ENCODE measurements around the gene SUN2. TPM values are rescaled to one million over a fixed set of nuclear protein-coding genes. Genes with fewer than 3 reads are reported as not detected.

The SUN2 gene
- total and polyA plus RNA-seq, 2 of the 8 experiments (the other 6 are each of a cell fraction or from before 2014, with no cell fraction given) = 5.1 to 10.5 TPM

- Histone ChIP-seq H3K9me3 (ENCODE audit: insufficient read depth in 2 of 2, low read depth in 1 of 2, low read length in 1 of 2) (no peaks in the 10 kb centered on the region), H4K20me1 (replicated peaks in 1 of 2; ENCODE audit: control insufficient read depth in 1 of 2, insufficient read depth in 2 of 2, low read length in 2 of 2) (peaks cover 6 to 11% of the 10 kb centered on the region in 2 experiments), H3K79me1 (ENCODE audit: low read depth, low read length) (no peaks in the 10 kb centered on the region), H3K4me3 (ENCODE audit: extremely low read depth in 1 of 4, insufficient read depth in 2 of 4, low read depth in 3 of 4, low read length in 4 of 4) (no peak overlapping the region), H3K9ac (replicated peaks in 1 of 4; ENCODE audit: extremely low read depth in 1 of 4, low read depth in 3 of 4, low read length in 3 of 4) (no peak overlapping the region), H4K91ac (replicated peaks; ENCODE audit: insufficient read length, low read length) (no peak overlapping the region), H3K27ac (ENCODE audit: low read depth, low read length) (no peak overlapping the region), H2BK12ac (ENCODE audit: low read depth, low read length) (no peak overlapping the region), H4K8ac (ENCODE audit: extremely low read depth, insufficient read depth, low read length) (no peak overlapping the region), H2BK120ac (replicated peaks; ENCODE audit: low read depth, low read length) (no peak overlapping the region), H3K27me3 (replicated peaks in 1 of 4; ENCODE audit: control insufficient read depth in 3 of 4, extremely low read depth in 1 of 4, insufficient read depth in 3 of 4, low read length in 3 of 4) (no peaks in the 10 kb centered on the region), H3K23ac (ENCODE audit: insufficient read length) (no peak overlapping the region), H3K79me2 (ENCODE audit: control insufficient read depth in 1 of 2, insufficient read depth in 2 of 2, low read length in 2 of 2) (no peaks in the 10 kb centered on the region), H3K23me2 (ENCODE audit: low read depth, low read length) (no peaks in the 10 kb centered on the region), H3K14ac (ENCODE audit: insufficient read length) (no peak overlapping the region), H4K5ac (ENCODE audit: insufficient read length, low read depth, low read length) (no peak overlapping the region), H2BK20ac (ENCODE audit: low read length) (no peak overlapping the region), H2BK5ac (ENCODE audit: low read depth, low read length) (no peak overlapping the region), H2AK5ac (ENCODE audit: low read depth, low read length) (no peak overlapping the region), H3K56ac (replicated peaks; ENCODE audit: insufficient read length, low read depth, low read length) (no peak overlapping the region), H3K36me3 (ENCODE audit: control insufficient read depth in 2 of 4, insufficient read depth in 4 of 4, low read length in 3 of 4) (peaks cover 11 to 25% (median 14%) of the 10 kb centered on the region in 4 experiments; a peak in 7 of 8 replicates), H3K4me1 (replicated peaks in 1 of 4; ENCODE audit: control insufficient read depth in 3 of 4, insufficient read depth in 4 of 4, low read length in 3 of 4) (no peaks in the 10 kb centered on the region), H3K4ac (replicated peaks; ENCODE audit: insufficient read length, low read depth, low read length) (no peak overlapping the region), H3K4me2 (ENCODE audit: insufficient read depth in 1 of 2, low read depth in 2 of 2, low read length in 2 of 2) (no peak overlapping the region), H2AFZ (ENCODE audit: low read length) (no peak overlapping the region), H2BK15ac (ENCODE audit: low read length) (no peak overlapping the region), H3K18ac (ENCODE audit: extremely low read depth, low read length) (no peak overlapping the region)
- no peak for FAIRE-seq
- ChIA-PET POLR2A (ENCODE audit: partially characterized antibody) (interaction anchor here (1.0 to 13.2 kb wide), 4 partner anchors 11 to 32 kb away, joined by 3 to 112 read pairs (median 9); no protein-coding TSS in a partner anchor), CTCF (ENCODE audit: partially characterized antibody) (interaction anchor here (0.8 to 11.1 kb wide), 4 partner anchors 13 to 108 kb away, joined by 3 to 124 read pairs (median 106); partner anchors contain the start of gene NPTXR)
- no peak for DNase-seq (ENCODE audit: low read depth in 1 of 2, low spot score in 2 of 2)
- no peak for TF ChIP-seq NANOG (IDR thresholded peaks at IDR 0.05; ENCODE audit: insufficient read depth, low read depth, low read length, poor library complexity, severe bottlenecking)
- TF ChIP-seq KDM1A (IDR thresholded peaks at IDR 0.05; ENCODE audit: borderline replicate concordance, low read length) = no peak
- no peak for TF ChIP-seq POLR2AphosphoS5 (IDR thresholded peaks at IDR 0.05; ENCODE audit: low read depth, low read length)
- no peak for TF ChIP-seq RNF2 (IDR thresholded peaks at IDR 0.05; ENCODE audit: borderline replicate concordance, low read depth, low read length, missing control alignments, poor library complexity, severe bottlenecking)
- TF ChIP-seq TAF7 (optimal IDR thresholded peaks at IDR 0.05; ENCODE audit: borderline replicate concordance, low read depth, low read length) = no peak
- TF ChIP-seq BCL11A (IDR thresholded peaks at IDR 0.05; ENCODE audit: low read depth in 2 of 2, low read length in 2 of 2) = no peak
- 96% methylated on average over 7 of the region's 7 CpGs; no CpG with 5 or more reads in 1 of the 2 experiments for WGBS, 2 experiments (ENCODE audit: extremely low coverage in 1 of 2, insufficient coverage in 1 of 2, insufficient read length in 1 of 2, insufficient replicate concordance in 2 of 2, low coverage in 1 of 2, low lambda C conversion rate in 2 of 2, missing lambda C conversion rate in 1 of 2)
Measured at GRCh38 chr22:38736257-38736570, 19.6 kb downstream of the SUN2 start.
